Activated CD4-positive, alpha-beta T cell treated with anti-CD3 and anti-CD28 coated beads for 1 hour (primary cell): ENCODE measurements around the gene TSN.
A peak's percentile ranks its signal among the peaks of the same experiment; 100 is the strongest.
"Not testable (repeated sequence)": the region's sequence is repeated elsewhere in the genome, so short reads cannot be mapped to it uniquely, and the experiment has no call there.

ENCODE experiments used
- DNase-seq: peaks from one replicate; pipeline ENCODE4 v3.0.0-alpha.2; 2020

TSN gene

DNA sequence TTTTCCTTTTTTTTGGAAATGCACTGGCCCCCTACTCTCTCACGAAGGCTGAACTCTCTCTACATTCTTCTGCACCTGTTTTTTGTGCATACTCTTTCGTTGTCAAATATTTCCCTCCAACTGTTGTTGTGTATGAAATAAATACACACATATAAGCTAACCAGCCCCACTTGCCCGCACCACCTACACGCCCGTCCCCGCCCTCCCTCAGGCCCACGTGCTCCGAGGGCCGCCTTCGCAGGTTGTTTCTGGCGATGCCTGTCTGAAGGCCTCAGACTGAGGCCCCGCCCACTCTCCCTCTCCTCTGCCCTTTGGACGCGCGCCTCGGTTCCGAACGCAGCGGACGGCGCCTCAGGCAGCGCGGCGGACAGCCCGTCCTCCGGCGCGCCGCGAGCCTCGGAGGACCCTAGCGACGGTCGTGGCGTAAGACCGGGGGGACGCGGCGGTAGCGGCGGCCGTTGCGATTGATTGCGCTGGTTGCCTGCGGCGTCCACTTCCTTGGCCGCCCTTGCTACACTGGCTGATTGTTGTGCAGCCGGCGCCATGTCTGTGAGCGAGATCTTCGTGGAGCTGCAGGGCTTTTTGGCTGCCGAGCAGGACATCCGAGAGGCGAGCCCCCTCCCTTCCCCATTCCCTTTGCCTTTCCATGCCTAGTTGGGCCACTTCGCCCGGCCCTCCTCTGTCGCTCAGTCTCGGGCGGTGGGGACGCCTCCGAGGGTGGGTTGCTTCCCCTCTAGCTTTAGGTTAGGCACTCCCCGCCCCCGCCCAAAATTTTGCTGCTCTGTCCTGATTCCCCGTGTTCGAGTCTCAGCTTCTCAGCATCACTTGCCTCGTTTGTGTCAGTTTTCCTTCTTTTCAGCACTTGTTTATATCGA lies at the start of gene TSN:
TSS of gene TSN (plus strand) at position 415 of the 875 bp plus-strand sequence. CDS start at position 544, 129 bp downstream.
- peak; percentile 95 for DNase-seq

DNA sequence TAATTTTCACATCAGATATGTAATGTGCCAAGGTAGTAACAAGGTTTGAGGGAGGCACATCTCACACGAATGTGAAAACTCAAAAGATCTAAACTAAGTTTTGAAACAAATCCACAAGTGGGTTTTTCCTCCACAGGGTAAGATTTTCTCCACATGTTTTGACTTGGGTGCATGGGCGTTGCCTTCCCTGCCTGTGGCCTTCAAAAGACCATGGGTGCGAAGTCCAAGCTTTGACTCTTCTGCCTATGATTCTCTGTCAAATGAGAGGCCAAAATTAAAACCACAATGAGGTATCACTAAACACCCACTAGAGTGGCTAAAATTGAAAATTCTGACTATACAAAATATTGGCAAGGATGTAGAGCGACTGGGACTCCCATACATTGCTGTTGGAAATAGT lies 49.5 kb upstream of the TSN start:
- DNase-seq: no peak

DNA sequence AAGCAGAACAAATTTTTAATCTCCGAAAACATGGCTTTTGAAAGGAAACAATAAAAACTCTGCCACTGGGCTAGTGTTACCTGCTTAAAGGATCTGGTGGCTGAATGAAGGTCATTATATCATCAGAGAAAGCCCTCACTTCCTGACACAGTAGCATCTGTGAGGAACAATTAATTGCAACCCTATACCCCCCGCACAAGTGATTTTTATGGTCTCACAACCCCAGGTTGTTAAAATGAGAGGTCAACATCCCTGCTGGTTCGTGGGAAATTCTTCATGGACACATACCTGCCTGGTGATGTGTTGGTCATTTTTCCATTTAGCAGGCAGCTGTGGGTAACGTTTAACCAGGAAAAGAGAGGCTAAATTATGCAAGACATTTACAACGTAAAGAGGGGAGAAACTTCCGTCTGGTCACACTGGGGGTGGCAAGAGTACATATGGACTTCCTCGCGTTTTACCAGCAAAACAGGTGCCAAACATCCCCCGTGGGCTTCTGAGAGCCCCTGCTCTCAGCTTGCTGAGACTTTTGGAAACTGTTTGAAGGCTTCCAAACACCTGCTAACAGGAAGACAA lies 48.0 kb upstream of the TSN start:
- no peak for DNase-seq

DNA sequence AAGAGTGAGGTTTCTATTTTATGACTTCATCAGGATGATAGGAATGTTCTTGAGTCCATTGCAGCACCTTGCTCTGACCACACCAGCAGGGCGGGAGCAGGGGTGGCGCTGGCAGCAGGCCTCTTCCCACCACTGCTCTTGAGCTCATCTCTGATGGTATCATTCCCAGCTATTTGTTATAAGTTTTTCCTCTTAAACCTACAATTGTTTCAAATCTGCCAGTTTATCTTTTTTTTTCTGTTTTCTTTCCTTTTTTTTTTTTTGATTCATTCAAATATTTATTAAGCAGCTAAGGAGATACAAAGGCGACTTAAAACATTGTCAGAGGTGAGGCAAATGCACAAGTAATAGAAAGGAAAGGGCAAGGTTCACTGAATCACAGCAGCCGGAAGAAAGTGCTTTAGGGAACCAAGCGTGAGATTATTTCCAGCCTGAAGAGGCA lies 47.5 kb upstream of the TSN start:
- DNase-seq: no peak

DNA sequence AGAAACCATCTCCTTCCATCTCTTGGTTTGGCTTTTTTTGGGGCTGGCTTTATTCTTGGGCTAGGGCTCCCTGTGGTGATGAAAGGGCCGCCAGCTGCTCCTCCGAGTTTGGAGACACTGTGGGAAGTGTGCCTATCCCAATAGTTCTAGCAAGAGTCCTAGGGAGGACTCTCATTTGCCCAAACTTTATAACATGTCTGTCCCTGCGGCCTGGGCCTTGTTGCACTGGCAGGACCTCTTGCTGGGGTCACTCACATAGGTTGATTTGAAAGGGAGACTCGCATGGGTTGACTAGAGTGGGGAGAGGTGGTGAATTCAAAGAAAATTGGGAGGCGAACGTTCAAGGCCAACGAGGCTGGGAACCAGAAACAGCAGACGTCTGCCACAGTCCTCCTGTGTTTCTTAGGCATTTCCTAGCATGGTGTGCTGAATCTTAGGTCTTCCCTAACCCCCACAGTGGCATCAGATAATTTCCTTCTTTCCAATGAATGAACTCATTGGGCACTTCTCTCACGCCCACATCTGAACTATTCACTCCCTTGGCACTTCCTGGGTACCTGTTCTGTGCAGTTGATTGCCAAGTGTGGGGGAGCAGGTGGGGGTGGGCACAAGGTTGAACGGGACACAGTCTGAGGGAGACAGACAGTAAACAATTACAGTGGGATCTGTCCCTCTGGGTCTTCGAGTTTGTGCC lies 45.5 kb upstream of the TSN start:
- no peak for DNase-seq

DNA sequence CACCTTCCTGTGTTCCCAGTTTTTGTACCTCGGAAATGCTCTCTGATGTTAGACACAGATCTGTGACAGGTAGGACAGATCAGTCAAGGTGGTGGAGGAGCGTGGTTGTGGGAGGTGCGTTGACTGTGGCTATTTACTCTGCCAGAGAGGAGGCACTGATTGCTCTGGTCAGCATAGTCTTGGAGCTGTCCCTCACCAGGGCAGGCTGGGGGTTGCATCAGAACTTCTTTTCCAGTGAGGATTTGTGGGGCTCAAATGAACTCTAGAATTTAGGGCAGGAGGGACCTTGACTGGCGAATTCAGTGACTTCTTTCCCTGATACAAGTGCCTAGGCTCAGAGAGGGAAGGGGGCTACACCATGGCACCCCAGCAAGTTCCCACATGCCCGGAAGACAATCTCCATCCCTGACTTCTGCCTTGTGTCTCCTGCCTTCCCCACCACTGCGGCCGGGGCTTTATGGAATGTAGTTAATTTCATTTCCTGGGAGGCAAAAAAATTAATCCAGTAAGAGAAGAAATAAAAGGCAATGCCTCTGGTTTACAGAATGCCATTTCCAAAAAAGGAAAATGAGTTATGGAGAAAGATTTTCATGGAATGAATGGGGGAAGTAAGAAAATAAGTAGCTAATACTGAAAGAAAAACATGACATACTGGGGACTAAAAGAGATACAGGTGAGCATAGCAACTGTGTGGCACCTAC lies 44.8 kb upstream of the TSN start:
- DNase-seq: no peak

DNA sequence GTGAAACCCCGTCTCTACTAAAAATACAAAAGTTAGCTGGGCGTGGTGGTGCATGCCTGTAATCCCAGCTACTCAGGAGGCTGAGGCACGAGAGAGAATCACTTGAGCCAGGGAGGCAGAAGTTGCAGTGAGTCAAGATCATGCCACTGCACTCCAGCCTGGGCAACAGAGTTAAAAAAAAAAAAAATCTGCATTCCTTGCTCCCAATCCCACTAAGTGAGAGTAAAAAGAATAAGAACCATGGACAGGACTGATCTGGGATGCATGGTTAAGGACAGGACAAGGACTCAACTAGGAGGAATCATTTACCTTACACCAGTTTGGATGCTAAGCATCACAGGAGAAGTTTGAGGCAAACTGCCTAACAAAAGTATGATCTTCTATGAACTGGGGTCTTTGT lies 44.0 kb upstream of the TSN start:
- DNase-seq: not testable (repeated sequence)

DNA sequence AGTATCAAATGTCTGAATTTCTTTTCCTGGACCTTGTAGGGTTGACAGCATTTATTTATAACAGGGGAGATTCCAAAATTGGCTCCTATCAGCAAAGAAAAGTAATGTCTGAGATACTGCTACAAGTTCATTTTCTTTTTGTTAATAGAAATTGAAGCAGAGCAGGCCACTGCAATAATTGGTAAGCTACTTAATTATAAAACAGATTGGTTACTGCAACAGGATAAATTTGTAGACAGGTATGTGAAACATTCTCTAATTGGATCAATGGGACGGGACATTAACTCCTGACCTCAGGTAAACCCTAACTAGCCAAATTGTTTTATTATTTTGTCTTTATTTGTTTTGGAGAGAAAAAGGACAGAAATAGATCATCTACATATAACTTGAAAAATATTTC lies 39.3 kb upstream of the TSN start:
- DNase-seq: no peak

DNA sequence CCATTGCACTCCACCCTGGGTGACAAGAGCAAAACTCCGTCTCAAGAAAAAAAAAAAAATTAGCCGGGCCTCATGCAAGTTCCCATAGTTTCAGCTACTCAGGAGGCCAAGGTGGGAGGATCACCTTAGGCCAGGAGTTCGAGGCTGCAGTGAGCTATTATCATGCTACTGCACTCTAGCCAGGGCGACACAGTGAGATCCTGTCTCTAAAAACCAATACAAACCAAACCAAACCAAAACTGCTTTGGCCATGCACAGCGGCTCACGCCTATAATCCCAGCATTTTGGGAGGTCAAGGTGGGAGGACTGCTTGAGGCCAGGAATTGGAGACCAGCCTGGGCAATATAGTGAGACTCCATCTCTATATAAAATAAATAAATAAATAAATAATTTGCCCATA lies 37.9 kb upstream of the TSN start:
- DNase-seq: no peak

DNA sequence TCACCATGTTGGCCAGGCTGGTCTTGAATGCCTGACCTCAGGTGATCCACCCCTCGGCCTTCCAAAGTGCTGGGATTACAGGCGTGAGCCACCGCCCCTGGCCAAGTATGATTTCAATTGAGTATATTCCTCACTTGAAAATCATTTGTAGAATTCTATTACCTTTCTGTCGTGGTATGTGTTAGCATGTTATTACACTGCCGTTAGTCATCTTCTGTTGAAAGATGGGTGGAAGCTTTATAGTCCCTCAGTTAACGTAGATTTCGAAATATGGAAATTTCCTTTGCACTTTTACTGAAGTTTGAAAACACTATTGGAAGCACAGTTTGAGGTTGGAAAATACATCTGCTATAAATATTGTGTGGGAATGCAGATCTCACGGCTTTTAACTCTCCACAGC lies 33.5 kb upstream of the TSN start:
- DNase-seq: no peak

DNA sequence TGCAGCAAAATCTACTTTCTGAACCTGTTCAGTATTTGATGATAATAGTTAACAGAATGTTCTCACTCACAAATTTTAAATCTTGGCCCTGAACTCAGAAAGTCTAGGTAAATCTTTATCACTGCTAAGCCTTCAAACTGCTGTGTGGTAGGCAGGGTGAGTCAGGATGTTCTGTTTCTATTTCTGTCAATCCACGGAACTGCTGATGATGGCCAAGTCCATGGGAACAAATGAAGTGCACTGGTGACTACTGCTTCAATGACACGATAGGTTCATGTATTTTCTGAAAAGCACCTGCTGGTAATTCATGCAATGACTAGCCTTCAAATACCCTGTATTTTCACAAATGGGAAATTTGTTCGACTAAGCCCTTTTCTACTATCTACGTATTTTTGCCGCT lies 33.0 kb upstream of the TSN start:
- DNase-seq: no peak

DNA sequence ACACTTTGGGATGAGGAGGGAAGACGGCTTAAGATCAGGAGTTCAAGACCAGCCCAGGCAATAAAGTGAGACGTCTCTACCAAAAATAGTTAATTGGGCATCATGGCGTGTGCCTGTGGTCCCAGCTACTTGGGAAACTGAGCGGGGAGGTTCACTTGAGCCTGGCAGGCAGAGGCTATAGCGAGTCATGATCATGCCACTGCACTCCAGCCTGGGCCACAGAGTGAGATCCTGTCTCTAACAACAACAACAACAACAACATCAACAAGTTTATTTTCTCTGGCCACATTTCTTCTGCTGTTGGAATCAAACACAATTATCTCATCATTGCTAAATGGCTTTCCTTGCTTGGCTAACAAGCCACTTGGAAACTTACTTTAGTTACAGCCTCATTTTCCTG lies 32.1 kb upstream of the TSN start:
- DNase-seq: no peak

DNA sequence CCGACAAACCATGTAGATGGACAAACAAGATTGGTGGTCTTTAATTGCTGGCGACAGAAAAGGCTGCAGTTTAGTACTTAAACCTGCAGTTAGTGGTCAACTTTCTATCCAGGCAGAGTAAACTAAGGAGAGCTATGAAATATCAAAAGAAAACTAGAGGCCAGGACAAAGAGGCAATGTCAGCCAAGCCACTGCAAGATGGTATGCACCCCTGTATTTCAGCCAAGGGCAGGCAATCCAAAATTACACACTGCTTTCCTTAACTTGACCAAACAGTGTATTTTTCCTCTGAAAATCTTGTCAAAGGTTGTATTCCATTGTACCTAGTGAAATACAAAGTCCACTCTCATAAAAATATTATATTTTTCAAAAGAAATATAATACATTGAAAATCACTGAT lies 28.1 kb upstream of the TSN start:
- no peak for DNase-seq

DNA sequence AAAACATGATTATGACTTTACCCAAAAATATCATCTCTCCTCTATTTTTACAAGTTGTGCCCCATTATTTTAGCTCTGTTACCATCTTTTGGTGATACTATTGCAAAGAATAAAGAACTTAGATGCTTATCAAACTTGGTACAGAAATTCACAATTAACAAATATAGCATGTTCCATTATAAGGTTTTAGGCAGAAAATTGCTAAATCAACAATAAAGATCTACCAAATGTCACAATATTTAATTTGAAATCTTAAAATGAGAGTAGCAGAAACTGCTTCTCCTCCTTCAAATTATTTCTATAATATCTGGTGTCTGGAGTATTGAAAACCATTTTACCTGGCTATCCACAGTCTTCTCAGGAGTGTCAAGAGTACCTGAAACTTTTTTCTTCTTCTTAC lies 27.5 kb upstream of the TSN start:
- DNase-seq: no peak

DNA sequence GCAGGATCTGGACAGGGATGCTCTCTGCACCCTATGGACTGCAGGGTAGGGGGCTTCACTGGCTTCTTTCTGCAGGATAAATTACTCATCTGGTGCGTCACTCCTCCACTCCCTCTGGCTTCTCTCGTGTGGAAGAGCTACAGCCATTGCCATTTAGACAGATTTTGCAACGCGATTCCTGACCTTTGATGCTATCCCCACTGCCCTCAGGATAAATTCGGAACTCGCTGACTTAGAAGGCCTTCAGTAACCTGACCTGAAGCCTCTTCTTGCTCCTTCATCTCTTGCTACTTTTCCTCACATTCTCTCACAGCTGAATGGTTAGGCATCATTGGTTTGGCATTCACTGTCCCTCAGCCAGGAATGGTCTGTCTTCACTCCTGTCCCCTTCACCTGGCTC lies 24.1 kb upstream of the TSN start:
- no peak for DNase-seq

DNA sequence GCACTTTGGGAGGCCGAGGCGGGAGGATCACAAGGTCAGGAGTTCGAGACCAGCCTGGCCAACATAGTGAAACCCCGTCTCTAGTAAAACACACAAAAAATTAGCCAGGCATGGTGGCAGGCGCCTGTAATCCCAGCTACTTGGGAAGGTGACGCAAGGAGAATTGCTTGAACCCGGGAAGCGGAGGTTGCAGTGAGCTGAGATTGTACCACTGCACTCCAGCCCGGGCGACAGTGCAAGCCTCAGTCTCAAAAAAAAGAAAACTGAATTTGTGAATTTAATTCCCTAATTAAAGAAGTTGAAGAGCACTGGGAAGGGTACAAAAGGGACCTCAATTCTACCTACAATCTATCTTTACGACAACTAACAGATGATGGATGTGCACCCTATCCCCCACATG lies 20.9 kb upstream of the TSN start:
- not testable (repeated sequence) for DNase-seq

DNA sequence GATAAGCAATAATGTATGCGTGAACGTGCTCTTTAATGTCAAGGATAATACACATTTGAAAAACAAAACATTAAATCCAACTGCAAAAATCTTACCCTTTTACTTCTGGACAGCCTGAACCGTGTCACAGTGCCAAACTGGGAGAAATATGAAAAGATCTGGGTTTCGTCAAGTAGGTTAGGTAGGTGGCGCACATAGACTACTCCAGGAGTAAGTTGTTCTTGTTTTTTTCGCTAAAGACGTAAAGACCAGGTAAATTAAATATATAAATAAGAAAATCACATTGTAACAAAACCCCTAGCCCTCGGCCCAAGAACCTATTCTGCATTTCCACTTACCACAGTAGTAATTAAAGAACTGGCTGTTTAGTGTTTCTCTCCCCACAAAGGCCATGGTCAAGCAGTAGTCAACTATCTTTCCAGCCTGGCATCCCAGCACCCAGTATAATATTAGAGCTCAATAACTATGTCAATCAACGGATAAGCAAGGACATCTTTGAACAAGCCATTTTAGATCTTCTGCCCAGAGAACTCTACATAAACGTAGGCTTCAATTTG lies 19.9 kb upstream of the TSN start:
- DNase-seq: no peak

DNA sequence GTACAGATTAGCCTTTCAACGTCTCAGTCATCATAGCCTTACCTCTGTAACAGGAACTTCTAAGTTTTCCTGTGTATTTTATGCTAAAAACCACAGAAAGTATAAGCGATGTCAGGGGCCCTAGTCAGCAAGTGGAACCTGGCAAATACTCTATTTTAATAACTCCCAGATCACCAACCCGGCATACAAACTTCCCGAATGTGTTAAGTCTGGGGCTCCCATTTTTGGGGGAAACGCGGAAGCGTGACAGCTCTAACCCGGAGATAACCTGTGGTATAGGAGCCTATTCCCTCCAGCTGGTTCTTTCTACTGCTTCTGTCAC lies 19.4 kb upstream of the TSN start:
- DNase-seq: no peak

DNA sequence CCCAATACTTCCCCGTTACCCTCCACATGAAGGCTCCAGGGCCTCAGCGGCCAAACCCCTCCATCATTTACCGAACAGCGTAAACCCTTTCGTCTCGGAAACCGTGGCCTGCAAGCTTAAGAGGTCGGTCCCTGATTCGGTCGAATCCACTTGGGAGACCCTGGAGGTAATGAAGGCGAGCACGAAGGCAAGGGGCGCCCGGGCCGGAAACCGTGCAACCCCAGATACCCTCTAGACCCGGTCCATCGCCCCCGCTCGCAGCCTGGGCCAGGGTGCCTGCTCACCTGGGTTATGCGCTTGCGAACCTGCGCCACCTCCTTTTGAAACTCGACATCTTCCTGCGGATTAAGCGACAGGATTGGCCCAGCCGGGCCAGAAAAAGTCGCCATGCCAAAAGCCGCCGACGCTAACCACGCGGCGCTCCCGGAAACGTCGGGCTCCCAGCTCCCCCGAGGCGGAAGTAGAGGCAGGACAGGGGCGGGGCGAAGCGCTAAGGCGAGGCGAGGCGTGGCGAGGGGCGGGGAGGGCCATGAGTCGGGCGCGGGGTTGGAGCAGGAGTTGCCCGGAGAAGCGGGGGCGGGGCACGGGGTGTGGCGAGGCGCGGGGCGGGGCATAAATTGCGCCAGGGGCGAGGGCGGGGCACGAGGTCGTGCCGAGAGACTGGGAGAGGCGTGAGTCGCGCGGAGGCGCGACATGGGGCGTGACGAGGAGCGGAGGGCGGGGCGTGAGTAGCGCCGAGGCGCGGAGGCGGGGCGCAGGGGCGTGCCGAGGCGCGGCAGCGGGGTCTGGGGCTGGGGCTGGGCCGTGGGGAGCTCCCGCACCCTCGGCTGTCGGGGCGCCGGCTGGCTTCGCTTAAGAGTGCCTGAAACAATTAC lies 18.8 kb upstream of the TSN start, which contains the start of gene NIFK:
TSS of gene NIFK (minus strand) at position 414 of the 875 bp plus-strand sequence. CDS start at position 389, 25 bp downstream.
- peak; percentile 99 for DNase-seq

DNA sequence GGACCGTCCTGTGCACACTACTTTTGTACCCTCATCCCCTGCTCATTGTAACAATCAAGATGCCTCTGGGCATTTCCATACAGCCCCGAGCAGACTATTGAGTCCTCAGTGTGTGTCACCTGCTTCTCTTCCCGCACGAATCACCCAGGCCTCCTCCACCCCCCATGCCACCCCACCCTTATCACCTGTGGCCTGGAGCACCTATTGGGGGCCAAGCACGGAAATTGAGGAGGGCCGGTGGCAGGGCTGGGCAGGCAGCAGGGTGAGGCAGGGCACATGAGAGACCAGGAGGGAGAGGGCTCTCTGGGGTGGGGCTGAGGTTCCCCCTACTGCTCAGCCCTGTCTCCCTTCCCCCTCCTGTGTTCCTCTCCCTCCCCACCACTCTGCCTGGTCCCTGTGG lies 14.5 kb upstream of the TSN start:
- DNase-seq: no peak

DNA sequence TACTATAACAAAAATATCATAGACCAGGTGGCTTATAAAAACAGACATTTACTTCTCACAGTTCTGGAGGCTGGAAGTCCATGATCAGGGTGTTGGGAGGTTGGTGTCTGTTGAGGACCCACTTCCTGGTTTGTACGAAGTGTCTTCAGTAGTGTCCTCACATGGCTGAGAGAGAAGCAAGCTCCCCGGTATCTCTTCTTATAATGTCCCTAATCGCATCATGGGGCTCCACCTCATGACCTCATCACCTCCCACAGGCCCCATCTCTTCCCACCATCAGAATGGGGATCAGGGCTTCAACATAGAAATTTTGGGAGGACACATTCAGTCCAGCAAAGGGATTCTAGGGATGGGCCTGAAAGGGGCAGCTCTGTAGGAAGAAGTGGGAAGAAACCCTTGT lies 14.0 kb upstream of the TSN start:
- no peak for DNase-seq

DNA sequence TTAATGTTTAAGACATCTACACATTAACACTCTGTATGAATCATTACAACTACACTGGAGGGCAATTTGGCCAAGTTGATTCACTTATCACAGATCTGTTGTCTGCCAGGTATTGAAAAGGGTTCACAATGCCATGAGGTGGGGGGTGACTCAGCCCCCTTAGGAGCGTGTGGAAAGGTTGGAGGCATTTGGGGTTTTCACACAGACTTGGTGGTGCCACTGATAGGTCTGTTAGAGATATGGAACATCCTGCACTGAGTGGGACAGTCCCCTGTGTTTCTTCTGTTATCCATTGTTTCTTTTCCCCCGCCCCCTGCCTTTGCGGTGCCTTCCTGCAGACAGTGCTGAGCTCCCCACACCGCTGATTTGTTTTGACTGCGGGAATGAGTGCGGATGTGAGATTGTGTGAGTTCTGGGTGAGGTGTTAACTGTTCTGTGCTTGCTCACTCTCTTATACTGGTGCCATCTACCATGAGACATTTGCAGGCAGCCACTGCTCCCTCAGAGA lies 9.3 kb upstream of the TSN start:
- DNase-seq: no peak
